HG03135 (cell line): ENCODE measurements around the gene LCE1A.

Experiments used
- ATAC-seq: cut with Tn5 transposase; IDR thresholded peaks from one replicate; pipeline ENCODE4 v1.9.1; 2021; ENCODE audit warnings: mild to moderate bottlenecking, moderate library complexity; ENCODE audit not compliant: unreplicated experiment

Gene LCE1A

GRCh38 chr1:152869808-152870419 lies 42.6 kb downstream of the LCE1A start:
- ATAC-seq: no peak

GRCh38 chr1:152870831-152871730 lies 43.8 kb downstream of the LCE1A start:
- no peak for ATAC-seq

- ATAC-seq: no peak
Measured at GRCh38 chr1:152871731-152872126, 44.5 kb downstream of the LCE1A start.

- no peak for ATAC-seq
Measured at GRCh38 chr1:152873495-152873894, 46.2 kb downstream of the LCE1A start.

- ATAC-seq: no peak
Measured at GRCh38 chr1:152876827-152877226, 49.6 kb downstream of the LCE1A start.
